Measurements from ENCODE around the gene CCDC24. TPM values are rescaled to one million over a fixed set of nuclear protein-coding genes. Genes with fewer than 3 reads are reported as not detected.

CCDC24 gene
- total and polyA plus RNA-seq, 2 of the 4 experiments (the other 2 are of a cell fraction): 1.4 to 4.6 TPM

GRCh38 chr1:43987159-43987902 is 4.1 kb upstream of the CCDC24 start:
- WGBS, 2 experiments (ENCODE audit: extremely low coverage in 2 of 2, insufficient read length in 1 of 2): 92% methylated on average over 3 of the region's 6 CpGs; no CpG with 5 or more reads in 1 of the 2 experiments
- TF ChIP-seq CHD1 (IDR thresholded peaks at IDR 0.05; ENCODE audit: low read depth, low read length) (no peak), RFX5 (IDR thresholded peaks at IDR 0.05; ENCODE audit: low read depth, low read length) (no peak), SMC3 (IDR thresholded peaks at IDR 0.05; ENCODE audit: low read depth, low read length) (no peak), CEBPB (IDR thresholded peaks at IDR 0.05; ENCODE audit: low read depth, low read length) (peak; percentile 38; the same call in 1 of the 2 replicates), BHLHE40 (IDR thresholded peaks at IDR 0.05; ENCODE audit: low read depth, low read length) (peak; percentile 56; the same call in 1 of the 2 replicates), USF2 (IDR thresholded peaks at IDR 0.05; ENCODE audit: low read depth, low read length) (no peak)
- Histone ChIP-seq H3K9ac (ENCODE audit: low read depth, low read length) (no peak overlapping the region), H3K9me3 (ENCODE audit: control insufficient read depth, insufficient read depth, low read length) (no peaks in the 10 kb centered on the region), H3K36me3 (ENCODE audit: control insufficient read depth, insufficient read depth, low read length) (peaks cover 28% of the 10 kb centered on the region), H3K4me1 (ENCODE audit: control insufficient read depth, insufficient read depth, low read length) (peaks cover 18% of the 10 kb centered on the region), H2BK20ac (ENCODE audit: low read depth, low read length) (no peak overlapping the region), H3K18ac (ENCODE audit: low read depth, low read length) (no peak overlapping the region), H3K27ac (ENCODE audit: insufficient read depth, low read length) (no peak overlapping the region), H3K4me2 (ENCODE audit: low read depth, low read length) (no peak overlapping the region), H2AK5ac (ENCODE audit: low read depth, low read length) (peak overlapping the region; percentile 46; the same call in 1 of the 2 replicates), H2AFZ (replicated peaks; ENCODE audit: low read length, poor library complexity) (no peak overlapping the region), H3K56ac (ENCODE audit: extremely low read depth, insufficient read depth, low read length) (no peak overlapping the region), H2BK5ac (ENCODE audit: low read depth, low read length, poor library complexity, severe bottlenecking) (peak overlapping the region; percentile 7), H2BK15ac (ENCODE audit: low read depth, low read length) (0 out of 3 replicates have a peak overlapping the region, but pooled peaks have one; percentile 34), H4K91ac (ENCODE audit: insufficient read depth, low read depth, low read length) (no peak overlapping the region), H3K79me1 (ENCODE audit: low read depth in 1 of 2, low read length in 2 of 2) (peaks cover 11 to 28% of the 10 kb centered on the region in 2 experiments), H3K23ac (ENCODE audit: low read depth, low read length) (peak overlapping the region; percentile 56; the same call in 1 of the 2 replicates), H2BK120ac (ENCODE audit: low read depth, low read length) (no peak overlapping the region), H2AK9ac (replicated peaks; ENCODE audit: low read depth, low read length, poor library complexity) (no peak overlapping the region), H3K27me3 (ENCODE audit: control insufficient read depth, insufficient read depth, low read length) (no peaks in the 10 kb centered on the region), H3K4ac (ENCODE audit: low read depth, low read length) (peak overlapping the region; percentile 42; the same call in 1 of the 2 replicates), H3K4me3 (ENCODE audit: insufficient read depth, low read depth, low read length) (no peak overlapping the region), H3K9me1 (ENCODE audit: insufficient read depth, low read length) (peaks cover 24% of the 10 kb centered on the region), H4K20me1 (ENCODE audit: insufficient read depth, low read length) (peaks cover 31% of the 10 kb centered on the region), H4K5ac (ENCODE audit: low read depth, low read length) (no peak overlapping the region), H3K14ac (replicated peaks; ENCODE audit: low read depth, low read length) (0 out of 2 replicates have a peak overlapping the region, but pooled peaks have one; percentile 70), H4K8ac (ENCODE audit: low read depth in 2 of 2, low read length in 2 of 2) (peak overlapping the region in 1 of 2 experiments; percentile 50; a peak in 1 of 4 replicates)
- no TSS peak for BruUV-seq (replicated peaks)
- intact Hi-C loops (cut with micrococcal nuclease): no loop called here
- DNase-seq (peak; percentile 55), ATAC-seq (ENCODE audit: low read depth) (peak; percentile 3)
- dilution Hi-C loops (cut with HindIII; ENCODE audit: low sequenced_read_pairs, unreplicated experiment): no loop called here
- ChIA-PET POLR2A (ENCODE audit: unreplicated experiment) (interaction anchor here (0.5 kb wide), 1 partner anchor 645 kb away, joined by 4 read pairs; no protein-coding TSS in a partner anchor), CTCF (no interaction called here)
- in situ Hi-C loops (cut with MboI; ENCODE audit: low sequenced_read_pairs): no loop called here
